H1 (cell line): Measurements from ENCODE around the gene VWA5B2. TPM values are rescaled to one million over a fixed set of nuclear protein-coding genes. Genes with fewer than 3 reads are reported as not detected.

Experiments used
- CTCF ChIP-seq, 3 experiments: IDR thresholded peaks; 1 replicate in 2 of 3; 2 replicates in 1 of 3; pipeline versions ENCODE4 v1.5.1 to v1.6.1; 2011; ENCODE audit warnings: low read length in 3 of 3, mild to moderate bottlenecking in 3 of 3, inconsistent platforms in 2 of 3, low read depth in 1 of 3, moderate library complexity in 1 of 3; ENCODE audit not compliant: insufficient read depth in 1 of 3; ENCODE audit errors: control extremely low read depth in 1 of 3
- JUND ChIP-seq: IDR thresholded peaks from 2 replicates; pipeline ENCODE4 v1.6.1; 2011; ENCODE audit warnings: mild to moderate bottlenecking, improper control_type of control experiment, low read length
- KDM1A ChIP-seq: fragments of 200-600, 300-600 bp; sonication (generic); IDR thresholded peaks from 2 replicates; pipeline ENCODE4 v1.7.1; 2016; ENCODE audit warnings: mild to moderate bottlenecking, low read length, borderline replicate concordance
- polyA plus RNA-seq, 7 experiments: library from polyadenylated mRNA; depleted of rRNA in 3 of 7; stranded (reverse) in 5 of 7; unstranded in 2 of 7; fragments of >200 nt in 5 of 7; fragments of 200-250 nt in 2 of 7; gene quantifications; 1 replicate in 5 of 7; 2 replicates in 1 of 7; 4 replicates in 1 of 7; pipeline versions ENCODE4 v1.2.1 to v1.2.3, GENCODE V29; 2011 to 2013; ENCODE audit warnings: missing spikeins in 2 of 7, mixed read lengths in 2 of 7
- total RNA-seq: library from RNA; stranded (reverse); fragmentation: NEBNext Ultra II Directional; extraction: Animal tissue kit (Norgen Biotek cat#: 25700); gene quantifications from 2 replicates; pipeline ENCODE4 v1.2.1, GENCODE V29; 2021

VWA5B2 gene
- total and polyA plus RNA-seq, 2 of the 8 experiments (the other 6 are each of a cell fraction or from before 2014, with no cell fraction given), result 0.53 to 0.56 TPM

GRCh38 chr3:184180165-184180564 lies 49.2 kb upstream of the VWA5B2 start (continued):
- no peak for TF ChIP-seq CTCF (IDR thresholded peaks at IDR 0.05; ENCODE audit: control extremely low read depth in 1 of 3, insufficient read depth in 1 of 3, low read depth in 1 of 3, low read length in 3 of 3)
- no peak for TF ChIP-seq JUND
- TF ChIP-seq KDM1A, result no peak
